Measurements from ENCODE around the gene NUDT17. TPM values are rescaled to one million over a fixed set of nuclear protein-coding genes. Genes with fewer than 3 reads are reported as not detected.
"Not testable (repeated sequence)": the region's sequence is repeated elsewhere in the genome, so short reads cannot be mapped to it uniquely, and the experiment has no call there.

The NUDT17 gene
- total RNA-seq, 1 donor from 2014 or later = not detected

GRCh38 chr1:145806408-145806807 is 39.0 kb upstream of the NUDT17 start:
- Histone ChIP-seq H3K27ac (no peak overlapping the region), H3K9me3 (no peaks in the 10 kb centered on the region), H3K36me3 (no peaks in the 10 kb centered on the region), H3K27me3 (no peaks in the 10 kb centered on the region), H3K4me3 (no peak overlapping the region), H3K4me1 (peaks cover 0 to 12% of the 10 kb centered on the region in 2 donors)
- intact Hi-C loops (cut with DNase I) = no loop called here
- no peak for DNase-seq (ENCODE audit: low spot score in 2 of 2)
- TF ChIP-seq CTCF (IDR thresholded peaks at IDR 0.05) = no peak

- no peak for DNase-seq (ENCODE audit: low spot score in 2 of 2)
- Histone ChIP-seq H3K4me1 (peaks cover 0 to 12% of the 10 kb centered on the region in 2 donors), H3K27me3 (no peaks in the 10 kb centered on the region), H3K9me3 (no peaks in the 10 kb centered on the region), H3K36me3 (no peaks in the 10 kb centered on the region), H3K27ac (no peak overlapping the region), H3K4me3 (no peak overlapping the region)
- TF ChIP-seq CTCF (IDR thresholded peaks at IDR 0.05) = no peak
- intact Hi-C loops (cut with DNase I) = no loop called here
Measured at GRCh38 chr1:145806844-145807243, 38.6 kb upstream of the NUDT17 start.

GRCh38 chr1:145812977-145813810 is 32.2 kb upstream of the NUDT17 start:
- H3K4me3 ChIP-seq; H3K27me3 ChIP-seq; H3K27ac ChIP-seq; DNase-seq (ENCODE audit: low spot score in 2 of 2); H3K9me3 ChIP-seq; H3K4me1 ChIP-seq; H3K36me3 ChIP-seq; intact Hi-C loops (cut with DNase I): not testable (repeated sequence)

- H3K36me3 ChIP-seq; intact Hi-C loops (cut with DNase I); H3K9me3 ChIP-seq; H3K27me3 ChIP-seq; H3K4me1 ChIP-seq; H3K27ac ChIP-seq; DNase-seq (ENCODE audit: low spot score in 2 of 2); H3K4me3 ChIP-seq: not testable (repeated sequence)
Measured at GRCh38 chr1:145818095-145818494, 27.3 kb upstream of the NUDT17 start.

GRCh38 chr1:145822779-145823331 is 22.6 kb upstream of the NUDT17 start:
- not testable (repeated sequence) for H3K27ac ChIP-seq; H3K4me3 ChIP-seq; H3K9me3 ChIP-seq; DNase-seq (ENCODE audit: low spot score in 2 of 2); H3K27me3 ChIP-seq
- intact Hi-C loops (cut with DNase I) = loop anchor here (5.0 kb wide), 1 partner anchor 41 kb away; no protein-coding TSS in a partner anchor
- Histone ChIP-seq H3K4me1 (peaks cover 0 to 17% of the 10 kb centered on the region in 2 donors), H3K36me3 (peaks cover 15 to 19% of the 10 kb centered on the region in 2 donors)

- DNase-seq (ENCODE audit: low spot score in 2 of 2) = peak; percentile 58 to 95
- TF ChIP-seq CTCF (IDR thresholded peaks at IDR 0.05) = peak in 1 of 3 experiments; percentile 10
- H3K4me3 ChIP-seq = peak within 1 kb of the TSS; percentile 84 to 89
- H3K9me3 ChIP-seq = no peaks in the 10 kb centered on the region
- intact Hi-C loops (cut with DNase I) = loop anchor here (5.0 kb wide), 1 partner anchor 42 kb away; no protein-coding TSS in a partner anchor
- H3K4me1 ChIP-seq = peaks cover 0 to 17% of the 10 kb centered on the region in 2 donors
- H3K27ac ChIP-seq = peak within 1 kb of the TSS; percentile 95 to 96
- no peaks in the 10 kb centered on the region for H3K27me3 ChIP-seq
- H3K36me3 ChIP-seq = peaks cover 24 to 29% of the 10 kb centered on the region in 2 donors
Measured at GRCh38 chr1:145823565-145824498, 21.6 kb upstream of the NUDT17 start, which contains the start of the genes POLR3C and RNF115. TSS of gene POLR3C (plus strand) at chr1:145824200. CDS start at chr1:145825777, 1,577 bp downstream. TSS of gene RNF115 (minus strand) at chr1:145824095. CDS start at chr1:145823873, 222 bp downstream.
